Measurements from ENCODE around the gene MYO7B. TPM values are rescaled to one million over a fixed set of nuclear protein-coding genes. Genes with fewer than 3 reads are reported as not detected.

The MYO7B gene
- total RNA-seq, 1 donor from 2014 or later = 1.7 TPM

DNA sequence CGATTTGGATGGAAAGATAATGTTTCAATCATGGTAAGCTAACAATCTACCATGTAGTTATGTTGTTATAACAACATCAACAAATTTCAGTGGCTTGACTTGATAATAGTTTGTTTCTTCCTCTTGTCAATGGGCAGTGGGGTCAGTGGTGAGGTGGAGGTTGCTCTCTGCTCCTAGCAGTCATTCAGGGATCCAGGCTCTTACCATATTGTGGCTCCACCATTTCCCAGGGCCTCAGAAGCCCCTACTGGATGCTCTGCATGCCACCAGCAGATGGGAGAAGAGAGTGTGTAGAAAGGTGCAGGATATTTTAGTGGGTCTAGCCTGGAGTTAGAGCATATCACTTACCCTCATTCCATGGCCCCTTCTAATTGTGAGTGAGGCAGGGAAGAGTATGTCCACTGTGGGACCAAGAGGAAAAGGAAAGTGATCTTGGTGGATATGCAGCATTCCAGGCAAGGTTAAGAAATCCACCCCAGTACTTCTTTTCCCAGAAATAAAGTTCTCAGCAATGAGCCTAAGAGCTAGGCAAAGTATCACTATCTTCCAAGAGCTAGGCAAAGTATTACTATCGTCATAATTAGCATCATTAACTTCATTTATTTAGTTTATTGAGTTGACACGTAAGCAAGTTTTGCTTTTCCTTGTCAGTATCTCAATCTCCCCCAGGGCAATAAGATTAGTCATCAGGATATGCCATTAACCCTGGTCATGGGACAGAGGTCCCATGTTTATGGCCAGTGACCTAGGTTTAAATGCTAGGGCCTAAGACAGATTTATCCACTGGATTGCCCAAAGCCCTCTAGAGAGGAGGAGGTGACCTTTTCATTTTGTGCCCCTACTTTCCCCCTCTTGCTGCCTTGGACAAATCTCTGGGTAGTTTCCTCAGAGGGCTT, 5.0 kb upstream of the MYO7B start:
- H3K4me1 Mint-ChIP-seq (ENCODE audit: unreplicated experiment) = peaks cover 7% of the 10 kb centered on the region
- H3K27me3 Mint-ChIP-seq = peaks cover 33% of the 10 kb centered on the region
- no peak overlapping the region for H3K4me3 Mint-ChIP-seq
- DNase-seq (ENCODE audit: extremely low spot score, unreplicated experiment) = no peak
- no peaks in the 10 kb centered on the region for H3K36me3 Mint-ChIP-seq
- TF ChIP-seq, protein P1, sequence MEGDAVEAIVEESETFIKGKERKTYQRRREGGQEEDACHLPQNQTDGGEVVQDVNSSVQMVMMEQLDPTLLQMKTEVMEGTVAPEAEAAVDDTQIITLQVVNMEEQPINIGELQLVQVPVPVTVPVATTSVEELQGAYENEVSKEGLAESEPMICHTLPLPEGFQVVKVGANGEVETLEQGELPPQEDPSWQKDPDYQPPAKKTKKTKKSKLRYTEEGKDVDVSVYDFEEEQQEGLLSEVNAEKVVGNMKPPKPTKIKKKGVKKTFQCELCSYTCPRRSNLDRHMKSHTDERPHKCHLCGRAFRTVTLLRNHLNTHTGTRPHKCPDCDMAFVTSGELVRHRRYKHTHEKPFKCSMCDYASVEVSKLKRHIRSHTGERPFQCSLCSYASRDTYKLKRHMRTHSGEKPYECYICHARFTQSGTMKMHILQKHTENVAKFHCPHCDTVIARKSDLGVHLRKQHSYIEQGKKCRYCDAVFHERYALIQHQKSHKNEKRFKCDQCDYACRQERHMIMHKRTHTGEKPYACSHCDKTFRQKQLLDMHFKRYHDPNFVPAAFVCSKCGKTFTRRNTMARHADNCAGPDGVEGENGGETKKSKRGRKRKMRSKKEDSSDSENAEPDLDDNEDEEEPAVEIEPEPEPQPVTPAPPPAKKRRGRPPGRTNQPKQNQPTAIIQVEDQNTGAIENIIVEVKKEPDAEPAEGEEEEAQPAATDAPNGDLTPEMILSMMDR (conservative IDR thresholded peaks at IDR 0.05) = no peak
- H3K9me3 Mint-ChIP-seq = no peaks in the 10 kb centered on the region
- no peak overlapping the region for H3K27ac Mint-ChIP-seq

DNA sequence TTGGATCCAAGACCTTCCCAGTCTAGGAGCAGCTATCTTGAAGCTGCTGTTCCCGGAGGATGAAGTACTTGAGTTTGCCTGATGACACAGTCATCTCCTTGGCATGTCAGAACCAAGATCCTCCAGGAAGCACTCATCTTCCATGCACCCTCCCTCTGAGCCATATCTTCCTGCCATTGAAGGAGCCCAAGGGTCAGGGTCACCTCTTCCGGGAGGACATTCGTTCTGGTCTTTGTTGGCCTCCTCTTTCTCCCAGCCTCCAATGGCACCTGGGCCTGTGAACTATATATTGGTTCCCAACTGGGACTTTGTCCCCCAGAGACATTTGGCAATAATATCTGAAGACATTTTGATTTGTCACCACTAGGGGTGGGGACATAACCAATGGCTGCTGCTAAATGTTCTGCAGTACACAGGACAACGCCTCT, 4.2 kb upstream of the MYO7B start:
- no peak for DNase-seq (ENCODE audit: extremely low spot score, unreplicated experiment)
- TF ChIP-seq, protein P1 (conservative IDR thresholded peaks at IDR 0.05) = peak; percentile 29
- H3K4me1 Mint-ChIP-seq (ENCODE audit: unreplicated experiment) = peaks cover 7% of the 10 kb centered on the region
- no peak overlapping the region for H3K4me3 Mint-ChIP-seq
- no peaks in the 10 kb centered on the region for H3K36me3 Mint-ChIP-seq
- no peaks in the 10 kb centered on the region for H3K9me3 Mint-ChIP-seq
- H3K27me3 Mint-ChIP-seq = peaks cover 33% of the 10 kb centered on the region
- no peak overlapping the region for H3K27ac Mint-ChIP-seq

DNA sequence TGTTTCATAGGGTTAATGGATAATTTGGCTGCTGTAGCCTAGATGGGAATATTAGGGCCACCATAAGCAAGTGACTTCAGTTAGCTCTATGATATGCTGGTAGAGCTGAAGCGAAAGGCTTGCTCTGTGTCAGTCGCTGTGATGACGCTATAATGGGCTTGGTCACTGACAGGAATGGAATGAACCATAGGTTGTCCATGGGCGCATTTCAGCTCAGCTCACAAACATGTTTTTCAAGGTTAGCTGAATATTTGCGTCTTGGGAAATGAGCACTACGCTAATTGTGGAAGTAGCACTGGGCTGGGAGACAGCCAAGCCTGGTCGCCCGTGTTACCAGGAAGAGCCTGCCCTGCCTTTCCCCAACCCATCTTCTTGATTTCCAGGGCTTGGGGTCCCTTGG, 3.2 kb upstream of the MYO7B start:
- no peak overlapping the region for H3K4me3 Mint-ChIP-seq
- no peaks in the 10 kb centered on the region for H3K9me3 Mint-ChIP-seq
- no peaks in the 10 kb centered on the region for H3K36me3 Mint-ChIP-seq
- TF ChIP-seq, protein P1 (conservative IDR thresholded peaks at IDR 0.05) = no peak
- no peak for DNase-seq (ENCODE audit: extremely low spot score, unreplicated experiment)
- no peak overlapping the region for H3K27ac Mint-ChIP-seq
- peaks cover 2% of the 10 kb centered on the region for H3K4me1 Mint-ChIP-seq (ENCODE audit: unreplicated experiment)
- peaks cover 41% of the 10 kb centered on the region for H3K27me3 Mint-ChIP-seq

DNA sequence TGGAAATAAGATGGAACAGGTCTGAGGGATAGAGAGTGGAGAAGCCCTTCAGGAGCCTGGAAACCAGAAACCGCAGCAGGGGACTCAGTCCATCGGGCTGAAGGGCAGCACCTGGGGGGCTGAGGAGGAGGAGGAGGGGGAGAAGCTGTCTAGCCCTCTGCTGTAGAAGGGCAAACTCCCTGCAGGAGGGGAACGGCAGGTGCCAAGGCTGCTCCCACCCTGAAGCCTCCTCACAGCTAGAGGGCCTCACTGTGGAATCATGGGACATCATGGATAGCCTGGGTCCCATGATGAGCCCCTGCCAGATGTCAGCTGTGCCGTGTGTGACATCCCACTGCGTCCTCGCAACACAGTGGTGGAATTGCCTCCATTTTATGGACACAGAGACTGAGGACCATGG, 435 bp downstream of the MYO7B start:
- Mint-ChIP-seq H3K27me3 (peaks cover 58% of the 10 kb centered on the region), H3K4me3 (no peak overlapping the region), H3K9me3 (no peaks in the 10 kb centered on the region), H3K27ac (no peak overlapping the region), H3K4me1 (ENCODE audit: unreplicated experiment) (no peaks in the 10 kb centered on the region), H3K36me3 (no peaks in the 10 kb centered on the region)
- no peak for DNase-seq (ENCODE audit: extremely low spot score, unreplicated experiment)
- TF ChIP-seq, protein P1 (conservative IDR thresholded peaks at IDR 0.05) = no peak

DNA sequence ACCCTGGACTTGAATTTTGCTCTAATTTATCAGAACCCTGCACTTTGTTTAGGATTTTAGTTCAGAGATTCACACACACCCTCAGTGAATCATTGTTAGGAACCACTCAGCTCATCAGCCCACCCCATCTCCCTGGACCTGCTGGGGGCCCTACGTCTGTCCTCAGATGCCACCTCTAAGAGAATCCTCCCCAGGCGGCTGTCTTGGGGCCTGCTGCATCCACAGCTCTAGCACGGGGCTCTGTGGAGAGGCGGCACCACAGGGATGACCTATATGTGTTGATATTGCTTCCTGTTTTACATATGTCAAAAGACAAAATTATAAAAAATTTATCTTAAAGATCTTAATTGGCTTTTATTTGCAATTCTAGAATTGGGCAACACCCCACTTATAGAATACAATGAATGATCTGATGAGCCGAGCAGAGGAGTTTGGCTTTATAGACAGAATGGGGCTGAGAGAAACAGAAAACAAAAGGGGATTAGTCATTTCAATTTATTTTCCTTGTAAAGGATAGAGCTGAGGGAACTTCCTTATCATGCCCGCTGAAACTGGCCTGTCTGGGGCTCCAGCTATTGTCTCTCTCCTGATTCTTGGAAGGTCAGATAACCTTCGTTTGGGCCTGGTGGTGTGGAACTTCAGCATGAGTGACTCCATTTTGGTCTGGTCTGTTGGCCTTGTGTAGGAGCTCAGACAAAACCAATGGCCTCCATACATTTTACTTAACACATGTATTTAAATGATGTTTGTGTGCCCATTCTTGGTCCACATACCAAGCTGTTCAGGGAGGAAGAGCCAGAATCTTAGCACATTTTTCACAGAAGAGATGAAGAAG, 1.4 kb downstream of the MYO7B start:
- Mint-ChIP-seq H3K27me3 (peaks cover 57% of the 10 kb centered on the region), H3K4me1 (ENCODE audit: unreplicated experiment) (no peaks in the 10 kb centered on the region), H3K27ac (peak overlapping the region; percentile 48), H3K4me3 (no peak overlapping the region), H3K9me3 (no peaks in the 10 kb centered on the region), H3K36me3 (no peaks in the 10 kb centered on the region)
- TF ChIP-seq, protein P1 (conservative IDR thresholded peaks at IDR 0.05) = no peak
- no peak for DNase-seq (ENCODE audit: extremely low spot score, unreplicated experiment)
